OCI-LY1 (cell line): ENCODE results near the gene PBX1.

Experiments
- H2AFZ ChIP-seq: fragments of 200-600 bp; sonication (generic), shearing (Covaris generic); 2 replicates; pipeline ENCODE4 v1.6.0; 2014; ENCODE audit warnings: antibody characterized with exemption, mild to moderate bottlenecking, low read length
- H3F3A ChIP-seq: fragments of 200-600 bp; sonication (generic), shearing (Covaris generic); 2 replicates; pipeline ENCODE4 v1.6.0; 2014; ENCODE audit warnings: mild to moderate bottlenecking, antibody characterized with exemption, low read length, moderate library complexity; ENCODE audit not compliant: insufficient read depth
- H3K27ac ChIP-seq: fragments of 200-600 bp; sonication (generic); 2 replicates; pipeline ENCODE4 v1.5.1; 2014; ENCODE audit warnings: low read length, mixed run types, mild to moderate bottlenecking, low read depth; ENCODE audit not compliant: poor library complexity, severe bottlenecking
- H3K27me3 ChIP-seq: fragments of 200-600 bp; sonication (generic); 2 replicates; pipeline ENCODE4 v1.6.0; 2014; ENCODE audit warnings: antibody characterized with exemption, mild to moderate bottlenecking, low read length, moderate library complexity; ENCODE audit not compliant: insufficient read depth
- H3K36me3 ChIP-seq: fragments of 200-600 bp; sonication (generic); 2 replicates; pipeline ENCODE4 v1.6.1; 2014; ENCODE audit warnings: mild to moderate bottlenecking, antibody characterized with exemption, low read length, moderate library complexity, mixed read lengths; ENCODE audit not compliant: insufficient read depth
- H3K4me1 ChIP-seq: fragments of 200-600 bp; sonication (generic); 2 replicates; pipeline ENCODE4 v1.5.1; 2014; ENCODE audit warnings: mild to moderate bottlenecking, low read length, moderate library complexity; ENCODE audit not compliant: insufficient read depth, severe bottlenecking
- H3K4me2 ChIP-seq: fragments of 200-600 bp; sonication (generic), shearing (Covaris generic); 2 replicates; pipeline ENCODE4 v1.6.1; 2014; ENCODE audit warnings: low read length
- H3K4me3 ChIP-seq: fragments of 200-600 bp; sonication (generic); 2 replicates; pipeline ENCODE4 v1.5.1; 2014; ENCODE audit warnings: low read length, low read depth, mild to moderate bottlenecking, mixed read lengths; ENCODE audit not compliant: poor library complexity, severe bottlenecking
- H3K79me2 ChIP-seq: fragments of 200-600 bp; shearing (Covaris generic); 2 replicates; pipeline ENCODE4 v1.6.1; 2016; ENCODE audit warnings: mixed run types, low read length, mixed read lengths; ENCODE audit not compliant: insufficient read depth
- H3K9ac ChIP-seq: fragments of 200-600 bp; sonication (generic), shearing (Covaris generic); 2 replicates; pipeline ENCODE4 v1.6.1; 2014; ENCODE audit warnings: mild to moderate bottlenecking, low read length, mixed read lengths
- H3K9me2 ChIP-seq: fragments of 200-600 bp; sonication (generic), shearing (Covaris generic); 2 replicates; pipeline ENCODE4 v1.6.1; 2014; ENCODE audit warnings: low read depth, mild to moderate bottlenecking, low read length, mixed read lengths
- H3K9me3 ChIP-seq: fragments of 200-600 bp; shearing (Covaris generic); 2 replicates; pipeline ENCODE4 v1.6.1; 2014; ENCODE audit warnings: low read length, mixed read lengths
- H4K20me1 ChIP-seq: fragments of 200-600 bp; sonication (generic), shearing (Covaris generic); 2 replicates; pipeline ENCODE4 v1.6.0; 2016; ENCODE audit warnings: mild to moderate bottlenecking, low read length; ENCODE audit not compliant: insufficient read depth
- EZH2 ChIP-seq: fragments of 200-600 bp; sonication (generic), shearing (Covaris generic); IDR thresholded peaks from 2 replicates; pipeline ENCODE4 v1.8.0; 2017; ENCODE audit warnings: borderline replicate concordance, mixed run types, mild to moderate bottlenecking, antibody characterized with exemption, low read length, moderate library complexity, mixed read lengths
- TF ChIP-seq, protein P1 (sequence below): fragments of 200-600 bp; sonication (generic), shearing (Covaris generic); IDR thresholded peaks from 2 replicates; pipeline ENCODE4 v1.5.1; 2017; ENCODE audit warnings: mild to moderate bottlenecking, antibody characterized with exemption, low read length, moderate library complexity, mixed read lengths

Gene PBX1

DNA sequence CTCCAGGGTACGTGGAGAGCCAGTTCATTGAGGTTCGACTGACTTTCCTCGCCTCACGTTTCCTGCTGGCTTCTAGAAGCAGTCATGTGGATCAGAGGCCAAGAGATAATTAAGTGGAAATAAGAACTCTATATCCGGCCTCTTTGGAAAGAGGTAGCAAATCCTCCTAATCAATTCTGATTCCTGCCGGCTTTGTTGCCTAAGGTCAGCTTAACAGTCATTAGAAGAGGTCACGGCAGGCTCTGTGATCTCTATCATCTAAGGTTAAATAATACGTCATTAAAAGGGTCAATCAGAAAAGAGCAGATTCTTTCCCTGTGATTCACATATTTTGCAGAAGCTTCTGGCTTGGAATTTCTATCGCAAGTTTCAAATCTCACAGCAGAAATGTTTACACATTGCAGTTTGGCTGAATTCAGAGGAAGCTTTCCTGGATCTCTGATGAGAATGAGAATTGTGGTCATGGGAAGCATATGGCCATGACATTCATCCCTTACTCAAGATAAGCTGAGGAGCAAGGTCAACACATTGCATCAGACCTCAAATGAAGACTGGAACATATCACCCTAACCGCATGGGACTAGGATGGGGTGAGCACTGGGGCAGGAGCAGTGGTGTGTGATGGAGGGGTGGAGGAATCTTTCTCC lies 189.4 kb downstream of the PBX1 start:
- H3K4me1 ChIP-seq, result no peaks in the 10 kb centered on the region
- H3K9me3 ChIP-seq, result no peaks in the 10 kb centered on the region
- no peak overlapping the region for H3K4me3 ChIP-seq
- no peaks in the 10 kb centered on the region for H3K27me3 ChIP-seq
- no peaks in the 10 kb centered on the region for H3K9me2 ChIP-seq
- H3K36me3 ChIP-seq, result no peaks in the 10 kb centered on the region
- no peak overlapping the region for H3K9ac ChIP-seq
- H2AFZ ChIP-seq, result no peak overlapping the region
- H3K79me2 ChIP-seq, result no peaks in the 10 kb centered on the region
- no peak overlapping the region for H3K27ac ChIP-seq
- no peaks in the 10 kb centered on the region for H3F3A ChIP-seq
- no peak overlapping the region for H3K4me2 ChIP-seq
- no peaks in the 10 kb centered on the region for H4K20me1 ChIP-seq
- TF ChIP-seq, protein P1, sequence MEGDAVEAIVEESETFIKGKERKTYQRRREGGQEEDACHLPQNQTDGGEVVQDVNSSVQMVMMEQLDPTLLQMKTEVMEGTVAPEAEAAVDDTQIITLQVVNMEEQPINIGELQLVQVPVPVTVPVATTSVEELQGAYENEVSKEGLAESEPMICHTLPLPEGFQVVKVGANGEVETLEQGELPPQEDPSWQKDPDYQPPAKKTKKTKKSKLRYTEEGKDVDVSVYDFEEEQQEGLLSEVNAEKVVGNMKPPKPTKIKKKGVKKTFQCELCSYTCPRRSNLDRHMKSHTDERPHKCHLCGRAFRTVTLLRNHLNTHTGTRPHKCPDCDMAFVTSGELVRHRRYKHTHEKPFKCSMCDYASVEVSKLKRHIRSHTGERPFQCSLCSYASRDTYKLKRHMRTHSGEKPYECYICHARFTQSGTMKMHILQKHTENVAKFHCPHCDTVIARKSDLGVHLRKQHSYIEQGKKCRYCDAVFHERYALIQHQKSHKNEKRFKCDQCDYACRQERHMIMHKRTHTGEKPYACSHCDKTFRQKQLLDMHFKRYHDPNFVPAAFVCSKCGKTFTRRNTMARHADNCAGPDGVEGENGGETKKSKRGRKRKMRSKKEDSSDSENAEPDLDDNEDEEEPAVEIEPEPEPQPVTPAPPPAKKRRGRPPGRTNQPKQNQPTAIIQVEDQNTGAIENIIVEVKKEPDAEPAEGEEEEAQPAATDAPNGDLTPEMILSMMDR, result no peak

DNA sequence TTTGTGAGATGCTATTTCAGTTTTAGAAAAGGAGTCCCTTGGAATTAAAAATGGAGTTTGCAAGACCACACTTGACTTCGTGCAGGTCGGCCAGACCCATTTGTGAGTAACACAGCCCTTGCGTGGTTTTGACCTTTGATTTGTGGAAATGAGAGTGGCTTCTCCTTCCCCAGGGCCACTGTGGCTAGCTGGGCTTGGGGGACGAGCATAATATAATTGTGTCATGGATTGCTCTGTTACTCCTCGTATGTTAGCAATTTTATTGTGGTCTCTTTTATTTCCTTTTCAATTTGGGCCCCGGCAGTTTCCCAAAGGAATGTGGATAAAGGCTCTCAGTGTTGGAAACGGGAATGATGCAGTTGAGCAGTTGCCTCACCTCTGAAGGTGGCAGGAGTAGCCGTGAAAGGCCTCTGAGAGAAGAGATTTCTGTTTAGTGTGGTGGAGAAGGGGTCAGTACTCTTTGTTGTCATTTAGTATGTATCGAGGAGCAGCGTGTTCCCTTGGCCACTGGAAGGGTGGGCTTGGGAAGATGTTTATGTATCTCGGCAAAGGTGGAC lies 194.6 kb downstream of the PBX1 start:
- Histone ChIP-seq H3K36me3 (no peaks in the 10 kb centered on the region), H3K9me3 (no peaks in the 10 kb centered on the region), H3K4me1 (no peaks in the 10 kb centered on the region), H3K4me2 (no peak overlapping the region), H3K9ac (no peak overlapping the region), H2AFZ (no peak overlapping the region), H4K20me1 (no peaks in the 10 kb centered on the region), H3K4me3 (no peak overlapping the region), H3K9me2 (no peaks in the 10 kb centered on the region), H3K27me3 (no peaks in the 10 kb centered on the region), H3F3A (no peaks in the 10 kb centered on the region), H3K79me2 (no peaks in the 10 kb centered on the region), H3K27ac (no peak overlapping the region)
- TF ChIP-seq, protein P1, result no peak
- TF ChIP-seq EZH2, result no peak

DNA sequence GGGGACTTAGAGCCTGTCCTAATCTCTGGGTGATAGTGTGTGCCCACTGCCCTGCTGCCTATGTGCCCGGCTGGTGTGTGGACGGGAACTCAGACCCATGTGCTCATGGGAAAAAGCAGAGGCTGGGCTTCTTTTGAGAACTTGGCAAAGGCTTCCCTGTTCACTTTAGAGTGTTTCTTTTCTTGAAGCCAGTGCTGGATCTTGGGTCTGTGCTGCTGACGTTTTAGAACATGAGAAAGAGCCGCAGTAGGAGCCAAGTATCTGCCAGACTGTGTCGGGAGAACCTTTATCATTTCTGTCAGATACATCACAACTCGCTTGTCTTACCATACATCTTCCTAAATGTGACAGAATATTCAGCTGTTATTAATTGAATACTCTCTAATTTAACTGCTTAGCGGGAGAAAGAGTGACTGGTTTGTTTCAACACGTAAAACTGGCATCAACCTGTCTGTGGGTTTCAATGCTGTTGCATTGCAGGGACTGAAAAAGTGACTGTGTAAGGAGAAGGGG lies 195.2 kb downstream of the PBX1 start:
- H3K79me2 ChIP-seq, result no peaks in the 10 kb centered on the region
- no peaks in the 10 kb centered on the region for H3K36me3 ChIP-seq
- H3K9ac ChIP-seq, result no peak overlapping the region
- H3K4me1 ChIP-seq, result no peaks in the 10 kb centered on the region
- no peak overlapping the region for H3K4me2 ChIP-seq
- no peaks in the 10 kb centered on the region for H4K20me1 ChIP-seq
- H3K27me3 ChIP-seq, result no peaks in the 10 kb centered on the region
- no peaks in the 10 kb centered on the region for H3K9me2 ChIP-seq
- no peak overlapping the region for H3K4me3 ChIP-seq
- no peaks in the 10 kb centered on the region for H3K9me3 ChIP-seq
- no peak overlapping the region for H2AFZ ChIP-seq
- no peak overlapping the region for H3K27ac ChIP-seq
- no peak for TF ChIP-seq EZH2
- TF ChIP-seq, protein P1, result no peak
- no peaks in the 10 kb centered on the region for H3F3A ChIP-seq
